A549 (cell line): Measurements from ENCODE around the gene NTN4. TPM values are rescaled to one million over a fixed set of nuclear protein-coding genes. Genes with fewer than 3 reads are reported as not detected.
"Not testable (repeated sequence)": the region's sequence is repeated elsewhere in the genome, so short reads cannot be mapped to it uniquely, and the experiment has no call there.

Source experiments
- ATAC-seq, 2 experiments: fragments of 200-7000 bp in 1 of 2; fragments of >200 bp in 1 of 2; cut with Nextera tagmentation in 1 of 2; cut with Tn5 transposase in 1 of 2; 3 replicates each; pipeline versions ENCODE4 v1.8.0 to v1.9.1; 2018 to 2020; ENCODE audit warnings: mild to moderate bottlenecking in 1 of 2, moderate library complexity in 1 of 2
- CTCF ChIA-PET: fragments of 300-600 bp; sonication (Branson Sonifier 250); formaldehyde crosslinking; extraction: SDS; loops from one replicate; lab custom pipeline; 2021; ENCODE audit warnings: antibody characterized with exemption, inconsistent platforms; lab: Yijun Ruan, JAX
- POLR2A ChIA-PET: fragments of 350-600 bp; formaldehyde crosslinking; extraction: SDS; loops from one replicate; lab custom pipeline; 2021; ENCODE audit warnings: antibody characterized with exemption, inconsistent platforms; lab: Yijun Ruan, JAX
- DNase-seq, 2 experiments: peaks; one replicate each; pipeline versions ENCODE4 v3.0.0 to v3.0.0-alpha.2; 2011 to 2016; ENCODE audit warnings: low read depth in 1 of 2, low spot score in 1 of 2
- FAIRE-seq: peaks from 2 replicates; lab custom pipeline; 2011; peaks lifted over from hg19 to GRCh38; lab: Jason Lieb, UNC
- H3K27ac ChIP-seq, 2 experiments: fragments of >200 bp; sonication (Bioruptor Twin); formaldehyde crosslinking; 3 replicates each; pipeline ENCODE4 v1.5.1; 2016 to 2017
- H3K4me1 ChIP-seq: fragments of >200 bp; sonication (Bioruptor Twin); formaldehyde crosslinking; 3 replicates; pipeline ENCODE4 v1.6.1; 2016
- H3K4me2 ChIP-seq: fragments of >200 bp; sonication (Bioruptor Twin); formaldehyde crosslinking; 3 replicates; pipeline ENCODE4 v1.6.1; 2016
- H3K4me3 ChIP-seq: fragments of >200 bp; sonication (Bioruptor Twin); formaldehyde crosslinking; 3 replicates; pipeline ENCODE4 v1.5.1; 2016
- H3K9me3 ChIP-seq: fragments of >200 bp; sonication (Bioruptor Twin); formaldehyde crosslinking; 3 replicates; pipeline ENCODE4 v1.6.1; 2016
- CBX2 ChIP-seq: fragments of 200-600 bp; sonication (generic); IDR thresholded peaks from 2 replicates; pipeline ENCODE4 v1.6.1; 2016; ENCODE audit warnings: low read depth, mild to moderate bottlenecking, borderline replicate concordance
- CEBPB ChIP-seq, 2 experiments: fragments of >200 bp in 1 of 2; sonication (Bioruptor Twin) in 1 of 2; formaldehyde crosslinking in 1 of 2; IDR thresholded peaks; 2 replicates each; pipeline ENCODE4 v1.6.1; 2012 to 2016
- ELK1 ChIP-seq: fragments of 150-350 bp; IDR thresholded peaks from 2 replicates; pipeline ENCODE4 v1.6.1; 2014; ENCODE audit warnings: low read depth, mild to moderate bottlenecking, low read length
- ESRRA ChIP-seq: fragments of 150-350 bp; IDR thresholded peaks from 2 replicates; pipeline ENCODE4 v1.6.1; 2014; ENCODE audit warnings: mild to moderate bottlenecking, low read length, borderline replicate concordance
- HEYL ChIP-seq: fragments of 250-450 bp; sonication (Bioruptor Pico); IDR thresholded peaks from 2 replicates; pipeline ENCODE4 v1.8.0; 2021; ENCODE audit warnings: mild to moderate bottlenecking, moderate library complexity
- JUN ChIP-seq, 2 experiments: fragments of >200 bp; sonication (Bioruptor Twin); formaldehyde crosslinking; IDR thresholded peaks; 2 replicates in 1 of 2; 3 replicates in 1 of 2; pipeline ENCODE4 v1.6.1; 2016 to 2017
- JUNB ChIP-seq: fragments of >200 bp; sonication (Bioruptor Twin); formaldehyde crosslinking; IDR thresholded peaks from 2 replicates; pipeline ENCODE4 v1.6.1; 2016
- MAFK ChIP-seq: fragments of 450-650 bp; IDR thresholded peaks from 2 replicates; pipeline ENCODE4 v1.6.1; 2014; ENCODE audit not compliant: partially characterized antibody
- PBX3 ChIP-seq: IDR thresholded peaks from 2 replicates; pipeline ENCODE4 v1.6.1; 2012
- RAD21 ChIP-seq, 2 experiments: fragments of >200 bp in 1 of 2; sonication (Bioruptor Twin) in 1 of 2; formaldehyde crosslinking in 1 of 2; IDR thresholded peaks in 1 of 2; conservative IDR thresholded peaks in 1 of 2; 2 replicates in 1 of 2; 3 replicates in 1 of 2; pipeline ENCODE4 v1.6.1; 2012 to 2018; ENCODE audit warnings: inconsistent platforms in 1 of 2
- RARB ChIP-seq: fragments of 250-450 bp; sonication (Bioruptor Pico); IDR thresholded peaks from 2 replicates; pipeline ENCODE4 v1.8.0; 2021; ENCODE audit warnings: mild to moderate bottlenecking, moderate library complexity
- RFX5 ChIP-seq: fragments of 450-650 bp; IDR thresholded peaks from 2 replicates; pipeline ENCODE4 v1.7.1; 2014; ENCODE audit warnings: antibody characterized with exemption, mild to moderate bottlenecking, moderate library complexity
- RNF2 ChIP-seq: fragments of 200-600 bp; sonication (generic); IDR thresholded peaks from 2 replicates; pipeline ENCODE4 v1.6.1; 2016; ENCODE audit warnings: low read depth, mild to moderate bottlenecking, antibody characterized with exemption, moderate library complexity, borderline replicate concordance
- TFCP2L1 ChIP-seq: fragments of 250-450 bp; sonication (Bioruptor Pico); IDR thresholded peaks from 2 replicates; pipeline ENCODE4 v1.5.0; 2021; ENCODE audit warnings: mild to moderate bottlenecking
- USF2 ChIP-seq: fragments of 450-650 bp; IDR thresholded peaks from 2 replicates; pipeline ENCODE4 v1.6.1; 2014; ENCODE audit warnings: antibody characterized with exemption
- ZNF302 ChIP-seq: fragments of 250-450 bp; sonication (Bioruptor Pico); IDR thresholded peaks from 2 replicates; pipeline ENCODE4 v1.9.0; 2021; ENCODE audit warnings: inconsistent platforms, mild to moderate bottlenecking, moderate library complexity
- WGBS: methylation state at CpG from one replicate; pipeline ENCODE4 v1.1.6; 2017; ENCODE audit errors: missing lambda C conversion rate; 5-methylcytosine and 5-hydroxymethylcytosine counted together
- polyA plus RNA-seq, 4 experiments: library from polyadenylated mRNA; depleted of rRNA in 3 of 4; stranded (reverse); fragments of >200 nt; fragmentation: RNase III in 1 of 4; extraction: RNeasy Plus Mini Kit Qiagen cat#74134 plus additional on column Dnase treatment in 1 of 4; gene quantifications; 2 replicates in 3 of 4; 3 replicates in 1 of 4; pipeline ENCODE4 v1.2.3, GENCODE V29; 2011 to 2017
- TF ChIP-seq, protein P1 (sequence below): IDR thresholded peaks from 2 replicates; pipeline ENCODE4 v1.6.1; 2012
- TF ChIP-seq, protein P2 (sequence below): fragments of 250-450 bp; sonication (Bioruptor Pico); IDR thresholded peaks from 2 replicates; pipeline ENCODE4 v1.5.0; 2021; ENCODE audit warnings: mild to moderate bottlenecking, moderate library complexity, borderline replicate concordance
- TF ChIP-seq, protein P3 (sequence below): fragments of >200 bp; sonication (Bioruptor Twin); formaldehyde crosslinking; IDR thresholded peaks from 2 replicates; pipeline ENCODE4 v1.6.1; 2016

NTN4 gene
- polyA plus RNA-seq, 2 of the 4 experiments (the other 2 are of a cell fraction): 37.3 to 132 TPM

GRCh38 chr12:95622879-95623278 lies 167.7 kb downstream of the NTN4 start:
- POLR2A ChIA-PET: no interaction called here
- no peak for DNase-seq

GRCh38 chr12:95621725-95622124 lies 168.8 kb downstream of the NTN4 start:
- POLR2A ChIA-PET: no interaction called here
- ATAC-seq: no peak
- WGBS: 86% methylated on average over 6 of the region's 6 CpGs
- no peak for FAIRE-seq
- Histone ChIP-seq H3K4me1 (peaks cover 24% of the 10 kb centered on the region), H3K4me3 (no peak overlapping the region), H3K27ac (peak overlapping the region; percentile 27 to 39; a peak in 3 of 6 replicates), H3K9me3 (no peaks in the 10 kb centered on the region), H3K4me2 (no peak overlapping the region)
- DNase-seq: no peak
- CTCF ChIA-PET: interaction anchor here (0.6 to 3.1 kb wide), 2 partner anchors 31 to 39 kb away, joined by 3 to 14 read pairs; no protein-coding TSS in a partner anchor
- no peak for TF ChIP-seq CBX2
- TF ChIP-seq USF2: no peak
- TF ChIP-seq PBX3: no peak
- TF ChIP-seq ZNF302 (CRISPR knock-in tag): no peak
- no peak for TF ChIP-seq CEBPB (IDR thresholded peaks at IDR 0.05)
- TF ChIP-seq, protein P1, sequence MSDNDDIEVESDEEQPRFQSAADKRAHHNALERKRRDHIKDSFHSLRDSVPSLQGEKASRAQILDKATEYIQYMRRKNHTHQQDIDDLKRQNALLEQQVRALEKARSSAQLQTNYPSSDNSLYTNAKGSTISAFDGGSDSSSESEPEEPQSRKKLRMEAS: no peak
- no peak for TF ChIP-seq RFX5
- no peak for TF ChIP-seq RARB (CRISPR knock-in tag)
- TF ChIP-seq TFCP2L1: no peak
- TF ChIP-seq, protein P2, sequence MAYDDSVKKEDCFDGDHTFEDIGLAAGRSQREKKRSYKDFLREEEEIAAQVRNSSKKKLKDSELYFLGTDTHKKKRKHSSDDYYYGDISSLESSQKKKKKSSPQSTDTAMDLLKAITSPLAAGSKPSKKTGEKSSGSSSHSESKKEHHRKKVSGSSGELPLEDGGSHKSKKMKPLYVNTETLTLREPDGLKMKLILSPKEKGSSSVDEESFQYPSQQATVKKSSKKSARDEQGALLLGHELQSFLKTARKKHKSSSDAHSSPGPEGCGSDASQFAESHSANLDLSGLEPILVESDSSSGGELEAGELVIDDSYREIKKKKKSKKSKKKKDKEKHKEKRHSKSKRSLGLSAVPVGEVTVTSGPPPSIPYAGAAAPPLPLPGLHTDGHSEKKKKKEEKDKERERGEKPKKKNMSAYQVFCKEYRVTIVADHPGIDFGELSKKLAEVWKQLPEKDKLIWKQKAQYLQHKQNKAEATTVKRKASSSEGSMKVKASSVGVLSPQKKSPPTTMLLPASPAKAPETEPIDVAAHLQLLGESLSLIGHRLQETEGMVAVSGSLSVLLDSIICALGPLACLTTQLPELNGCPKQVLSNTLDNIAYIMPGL (CRISPR knock-in tag): no peak
- no peak for TF ChIP-seq RNF2

More at GRCh38 chr12:95622879-95623278, 167.7 kb downstream of the NTN4 start:
- H3K9me3 ChIP-seq: no peaks in the 10 kb centered on the region
- ATAC-seq: peak in 1 of 2 experiments; percentile 4; a peak in 2 of 6 replicates
- no peak overlapping the region for H3K4me3 ChIP-seq
- CTCF ChIA-PET: interaction anchor here (0.9 to 3.1 kb wide), 12 partner anchors 8 to 226 kb away, joined by 3 to 25 read pairs (median 4); no protein-coding TSS in a partner anchor
- peaks cover 24% of the 10 kb centered on the region for H3K4me1 ChIP-seq
- 83% methylated on average over 3 of the region's 3 CpGs for WGBS
- FAIRE-seq: no peak
- H3K27ac ChIP-seq: peak overlapping the region; percentile 63 to 84; a peak in 4 of 6 replicates
- H3K4me2 ChIP-seq: no peak overlapping the region
- no peak for TF ChIP-seq MAFK
- TF ChIP-seq, all 56 proteins: peak for 0

DNA sequence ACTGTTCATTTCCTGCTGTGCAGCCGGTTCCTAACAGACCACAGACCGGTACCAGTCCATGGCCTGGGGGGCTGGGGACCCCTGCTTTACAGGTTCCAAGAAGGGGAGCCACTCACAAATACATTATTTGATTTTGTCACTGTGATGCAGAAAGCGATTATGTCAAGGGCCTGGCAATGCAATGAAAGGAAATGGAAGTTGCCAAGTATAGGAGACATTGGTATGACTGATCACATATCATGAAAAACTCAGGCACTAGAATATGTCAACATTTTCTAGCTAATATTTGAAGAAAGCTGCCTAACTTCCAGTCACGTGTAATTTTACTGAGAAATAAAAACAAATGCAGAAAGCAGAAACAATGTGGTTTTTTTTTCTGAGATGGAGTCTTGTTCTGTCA lies 170.4 kb downstream of the NTN4 start:
- H3K4me2 ChIP-seq: no peak overlapping the region
- FAIRE-seq (no peak), DNase-seq (no peak), ATAC-seq (no peak)
- 0 out of 6 replicates have a peak overlapping the region, but pooled peaks of 1 of the 2 experiments have one; percentile 9 for H3K27ac ChIP-seq
- H3K4me3 ChIP-seq: no peak overlapping the region
- no peak for TF ChIP-seq ZNF302 (CRISPR knock-in tag)
- no peak for TF ChIP-seq ESRRA
- TF ChIP-seq MAFK: no peak
- no peak for TF ChIP-seq RARB (CRISPR knock-in tag)
- no peak for TF ChIP-seq JUN (IDR thresholded peaks at IDR 0.05)
- TF ChIP-seq, protein P3, sequence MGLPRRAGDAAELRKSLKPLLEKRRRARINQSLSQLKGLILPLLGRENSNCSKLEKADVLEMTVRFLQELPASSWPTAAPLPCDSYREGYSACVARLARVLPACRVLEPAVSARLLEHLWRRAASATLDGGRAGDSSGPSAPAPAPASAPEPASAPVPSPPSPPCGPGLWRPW: no peak
- TF ChIP-seq RAD21 (conservative IDR thresholded peaks at IDR 0.05 in 1 of 2, IDR thresholded peaks at IDR 0.05 in 1 of 2): no peak
- TF ChIP-seq, protein P1: no peak
- TF ChIP-seq ELK1: no peak
- no peak for TF ChIP-seq RFX5
- no peak for TF ChIP-seq JUNB
- TF ChIP-seq HEYL (CRISPR knock-in tag): no peak
- whole genome bisulfite sequencing: 77% methylated on average over 4 of the region's 4 CpGs
- CTCF ChIA-PET: interaction anchor here (1.1 to 1.2 kb wide), 2 partner anchors 12 to 36 kb away, joined by 3 to 7 read pairs; no protein-coding TSS in a partner anchor
- POLR2A ChIA-PET: no interaction called here
- no peaks in the 10 kb centered on the region for H3K9me3 ChIP-seq
- peaks cover 21% of the 10 kb centered on the region for H3K4me1 ChIP-seq

DNA sequence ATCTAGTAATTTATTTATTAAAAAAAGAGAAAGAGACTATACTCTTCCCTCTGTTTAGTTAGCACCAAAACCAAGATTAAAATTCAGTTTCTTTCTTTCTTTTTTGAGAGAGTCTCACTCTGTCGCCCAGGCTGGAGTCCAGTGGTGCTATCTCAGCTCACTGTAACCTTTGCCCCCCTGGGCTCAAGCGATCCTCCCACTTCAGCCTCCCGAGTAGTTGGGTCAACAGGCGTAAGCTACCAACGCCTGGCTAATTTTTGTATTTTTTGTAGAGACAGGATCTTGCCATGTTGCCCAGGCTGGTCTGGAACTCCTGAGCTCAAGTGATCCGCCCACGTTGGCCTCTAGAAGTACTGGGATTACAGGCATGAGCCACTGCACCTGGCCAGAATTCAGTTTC lies 174.1 kb downstream of the NTN4 start:
- DNase-seq, H3K27ac ChIP-seq, ATAC-seq, H3K4me3 ChIP-seq, H3K4me2 ChIP-seq, H3K9me3 ChIP-seq, POLR2A ChIA-PET, FAIRE-seq: not testable (repeated sequence)
- peaks cover 13% of the 10 kb centered on the region for H3K4me1 ChIP-seq
- 90% methylated on average over 7 of the region's 7 CpGs for WGBS
- CTCF ChIA-PET: interaction anchor here (0.9 to 1.1 kb wide), 4 partner anchors 14 to 173 kb away, joined by 3 read pairs; no protein-coding TSS in a partner anchor
